HCT116 (cell line): ENCODE data around the gene CCBE1. TPM values are rescaled to one million over a fixed set of nuclear protein-coding genes. Genes with fewer than 3 reads are reported as not detected.

ENCODE experiments used
- ATAC-seq: fragments of 200-7000 bp; cut with Tn5 transposase; 2 replicates; pipeline ENCODE4 v1.9.1; 2020; ENCODE audit warnings: mild to moderate bottlenecking, moderate library complexity
- BruUV-seq: library from RNA; stranded (reverse); fragments of 400-500 nt; replicated peaks from 2 replicates; lab custom pipeline; 2021; lab: Mats Ljungman, UMichigan
- CTCF ChIA-PET: fragments of 300-600 bp; sonication (Branson Sonifier 250); formaldehyde crosslinking; loops from one replicate; lab custom pipeline; 2021; ENCODE audit warnings: antibody characterized with exemption; lab: Charles Lee
- POLR2A ChIA-PET: fragments of 300-600, 350-600 bp; sonication (Branson Sonifier 250); formaldehyde crosslinking; loops from one replicate; lab custom pipeline; 2021; ENCODE audit warnings: antibody characterized with exemption; lab: Charles Lee
- RAD21 ChIA-PET, 2 experiments: fragments of 300-600 bp; sonication (Branson Sonifier 250); formaldehyde crosslinking; loops; one replicate each; lab custom pipeline; 2023; ENCODE audit warnings: low total read pairs in 2 of 2; ENCODE audit not compliant: uncharacterized antibody in 2 of 2, unreplicated experiment in 2 of 2, low non-redundant PET in 1 of 2; lab: Charles Lee
- DNase-seq: peaks from one replicate; pipeline ENCODE4 v3.0.0-alpha.2; 2010; ENCODE audit warnings: low read depth, low spot score
- H2AFZ ChIP-seq: fragments of 200-600 bp; shearing (Covaris generic), sonication (generic); 2 replicates; pipeline ENCODE4 v1.6.1; 2017; ENCODE audit warnings: low read depth, mixed run types, mixed read lengths, antibody characterized with exemption, low read length; ENCODE audit not compliant: poor library complexity, severe bottlenecking
- H3K27ac ChIP-seq: 2 replicates; pipeline ENCODE4 v1.5.1; 2012; ENCODE audit warnings: low read depth, low read length
- H3K27me3 ChIP-seq: fragments of 200-600 bp; sonication (generic); 2 replicates; pipeline ENCODE4 v1.6.1; 2016; ENCODE audit warnings: mixed run types, low read length, mixed read lengths; ENCODE audit not compliant: insufficient read depth
- H3K36me3 ChIP-seq, 2 experiments: fragments of 200-500 bp in 1 of 2; fragments of 200-600 bp in 1 of 2; sonication (Bioruptor generic) in 1 of 2; sonication (generic) in 1 of 2; 2 replicates each; pipeline versions ENCODE4 v1.5.1 to v1.6.1; 2014 to 2016; ENCODE audit warnings: low read length in 2 of 2, inconsistent platforms in 1 of 2, mixed read lengths in 1 of 2, mixed run types in 1 of 2; ENCODE audit not compliant: insufficient read depth in 2 of 2, control insufficient read depth in 1 of 2
- H3K4me1 ChIP-seq, 2 experiments: fragments of 200-600 bp in 1 of 2; sonication (generic) in 1 of 2; 2 replicates each; pipeline versions ENCODE4 v1.5.1 to v1.6.1; 2012 to 2017; ENCODE audit warnings: low read length in 2 of 2, inconsistent platforms in 1 of 2, mild to moderate bottlenecking in 1 of 2, mixed read lengths in 1 of 2, mixed run types in 1 of 2, moderate library complexity in 1 of 2; ENCODE audit not compliant: insufficient read depth in 2 of 2, control insufficient read depth in 1 of 2
- H3K4me2 ChIP-seq: fragments of 200-600 bp; sonication (generic); 2 replicates; pipeline ENCODE4 v1.6.1; 2017; ENCODE audit warnings: mixed run types, low read length, mixed read lengths
- H3K4me3 ChIP-seq, 2 experiments: fragments of 200-600 bp in 1 of 2; sonication (generic) in 1 of 2; replicated peaks in 1 of 2; 2 replicates each; pipeline ENCODE4 v1.5.1; 2011 to 2016; ENCODE audit warnings: low read length in 2 of 2, control low read depth in 1 of 2, low read depth in 1 of 2, mild to moderate bottlenecking in 1 of 2, mixed read lengths in 1 of 2, mixed run types in 1 of 2
- H3K79me2 ChIP-seq: fragments of 200-600 bp; sonication (generic); 2 replicates; pipeline ENCODE4 v1.6.1; 2017; ENCODE audit warnings: mild to moderate bottlenecking, mixed run types, low read length, moderate library complexity, mixed read lengths; ENCODE audit not compliant: insufficient read depth
- H3K9ac ChIP-seq: fragments of 200-600 bp; sonication (generic); 2 replicates; pipeline ENCODE4 v1.6.1; 2016; ENCODE audit warnings: low read length, mixed read lengths
- H3K9me2 ChIP-seq: fragments of 200-600 bp; sonication (generic), shearing (Covaris generic); 2 replicates; pipeline ENCODE4 v1.6.1; 2017; ENCODE audit warnings: mixed run types, mild to moderate bottlenecking, moderate library complexity; ENCODE audit not compliant: insufficient read depth
- H3K9me3 ChIP-seq, 2 experiments: fragments of 200-500 bp in 1 of 2; fragments of 200-600 bp in 1 of 2; sonication (Bioruptor generic) in 1 of 2; sonication (generic) in 1 of 2; 2 replicates each; pipeline ENCODE4 v1.6.1; 2014 to 2017; ENCODE audit warnings: low read length in 2 of 2, mixed read lengths in 2 of 2, inconsistent platforms in 1 of 2, low read depth in 1 of 2, mild to moderate bottlenecking in 1 of 2, mixed run types in 1 of 2, moderate library complexity in 1 of 2; ENCODE audit not compliant: control insufficient read depth in 1 of 2, insufficient read depth in 1 of 2
- H4K20me1 ChIP-seq: fragments of 200-600 bp; sonication (generic), shearing (Covaris generic); 2 replicates; pipeline ENCODE4 v1.6.1; 2017; ENCODE audit warnings: mixed run types, mild to moderate bottlenecking, moderate library complexity; ENCODE audit not compliant: insufficient read depth
- CBX3 ChIP-seq: IDR thresholded peaks from 2 replicates; pipeline ENCODE4 v1.6.1; 2012; ENCODE audit warnings: low read depth
- CEBPB ChIP-seq: IDR thresholded peaks from 2 replicates; pipeline ENCODE4 v1.6.1; 2012; ENCODE audit warnings: low read depth
- EGR1 ChIP-seq: IDR thresholded peaks from 2 replicates; pipeline ENCODE4 v1.6.1; 2012; ENCODE audit warnings: low read depth
- ELF1 ChIP-seq: IDR thresholded peaks from 2 replicates; pipeline ENCODE4 v1.6.1; 2012; ENCODE audit warnings: low read depth, borderline replicate concordance
- EZH2 ChIP-seq: fragments of 200-600 bp; sonication (generic); IDR thresholded peaks from 2 replicates; pipeline ENCODE4 v1.6.1; 2017; ENCODE audit warnings: antibody characterized with exemption, mixed run types
- EZH2phosphoT487 ChIP-seq: fragments of 200-600 bp; IDR thresholded peaks from 2 replicates; pipeline ENCODE4 v1.6.1; 2018; ENCODE audit warnings: antibody characterized with exemption, borderline replicate concordance
- FOSL1 ChIP-seq: IDR thresholded peaks from 2 replicates; pipeline ENCODE4 v1.6.1; 2012; ENCODE audit warnings: low read depth
- JUND ChIP-seq: IDR thresholded peaks from 2 replicates; pipeline ENCODE4 v1.6.1; 2012
- POLR2A ChIP-seq: IDR thresholded peaks from 2 replicates; pipeline ENCODE4 v1.7.0; 2011; ENCODE audit warnings: borderline replicate concordance; ENCODE audit not compliant: insufficient read depth, insufficient read length; ENCODE audit errors: extremely low read depth
- POLR2AphosphoS5 ChIP-seq: IDR thresholded peaks from 2 replicates; pipeline ENCODE4 v1.6.1; 2011; ENCODE audit warnings: mild to moderate bottlenecking, low read depth, low read length, moderate library complexity
- RAD21 ChIP-seq: IDR thresholded peaks from 2 replicates; pipeline ENCODE4 v1.6.1; 2012; ENCODE audit warnings: low read depth, mild to moderate bottlenecking
- SP1 ChIP-seq: IDR thresholded peaks from 2 replicates; pipeline ENCODE4 v1.6.1; 2012; ENCODE audit warnings: low read depth
- SRF ChIP-seq: IDR thresholded peaks from 2 replicates; pipeline ENCODE4 v1.6.1; 2012; ENCODE audit warnings: low read depth
- YY1 ChIP-seq: IDR thresholded peaks from 2 replicates; pipeline ENCODE4 v1.6.1; 2011; ENCODE audit warnings: low read length, low read depth, moderate library complexity, mild to moderate bottlenecking; ENCODE audit not compliant: insufficient replicate concordance; ENCODE audit errors: extremely low read depth
- ZNF274 ChIP-seq: fragments of 200-500 bp; sonication (Bioruptor generic); IDR thresholded peaks from 2 replicates; pipeline ENCODE4 v1.6.1; 2014; ENCODE audit warnings: mild to moderate bottlenecking, low read depth, low read length, inconsistent platforms
- intact Hi-C: fragments of 100-400 bp; cut with micrococcal nuclease; formaldehyde crosslinking; loops from 2 replicates; pipeline ENCODE4 v1.10.0; 2022
- total RNA-seq: library from RNA; stranded (reverse); gene quantifications from one replicate; pipeline ENCODE4 v1.2.1, GENCODE V29; 2021; ENCODE audit not compliant: unreplicated experiment
- TF ChIP-seq, protein P1 (sequence below): IDR thresholded peaks from 2 replicates; pipeline ENCODE4 v1.6.1; 2012
- TF ChIP-seq, protein P2 (sequence below): IDR thresholded peaks from 2 replicates; pipeline ENCODE4 v1.6.1; 2012
- TF ChIP-seq, protein P3 (sequence below): IDR thresholded peaks from 2 replicates; pipeline ENCODE4 v1.6.1; 2012; ENCODE audit warnings: low read depth
- TF ChIP-seq, protein P4 (sequence below), 3 experiments: fragments of 200-600 bp in 1 of 3; sonication (generic) in 1 of 3; IDR thresholded peaks in 2 of 3; conservative IDR thresholded peaks in 1 of 3; 2 replicates each; pipeline ENCODE4 v1.5.1; 2012 to 2017; ENCODE audit warnings: low read depth in 2 of 3, low read length in 2 of 3, antibody characterized with exemption in 1 of 3, borderline replicate concordance in 1 of 3, control low read depth in 1 of 3, mild to moderate bottlenecking in 1 of 3, mixed read lengths in 1 of 3, mixed run types in 1 of 3, moderate library complexity in 1 of 3; ENCODE audit not compliant: insufficient read depth in 1 of 3

The CCBE1 gene
- total RNA-seq, 1 experiment from 2014 or later, result 0.84 TPM

DNA sequence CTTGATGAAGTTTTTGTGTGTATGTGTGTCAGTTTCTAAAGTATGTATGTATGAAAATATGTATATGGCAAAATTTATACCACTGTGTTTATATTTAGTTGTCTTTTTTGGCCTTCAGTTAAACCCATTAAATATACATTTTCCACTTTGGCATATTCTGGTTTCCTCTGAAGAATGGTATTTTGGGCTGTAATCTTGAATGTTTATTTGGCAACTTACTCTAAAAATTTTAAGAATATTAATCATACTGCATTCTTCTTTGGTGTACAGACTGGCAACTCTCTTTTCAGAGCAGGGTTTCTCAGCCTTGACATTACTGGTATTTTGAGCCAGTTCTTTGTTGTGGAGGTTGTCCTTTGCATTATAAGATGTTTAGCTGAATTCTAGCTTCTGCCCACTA lies 27.9 kb upstream of the CCBE1 start:
- H3K36me3 ChIP-seq, result no peaks in the 10 kb centered on the region
- ChIA-PET RAD21 (no interaction called here), POLR2A (no interaction called here), CTCF (interaction anchor here (1.5 kb wide), 1 partner anchor 28 kb away, joined by 6 read pairs; the partner anchor contains the start of gene CCBE1)
- ATAC-seq (no peak), DNase-seq (no peak)
- H3K27ac ChIP-seq, result no peak overlapping the region
- no peak overlapping the region for H3K9ac ChIP-seq
- no TSS peak for BruUV-seq
- H3K27me3 ChIP-seq, result peaks cover 1% of the 10 kb centered on the region; the same call in 1 of the 2 replicates
- peaks cover 0 to 14% of the 10 kb centered on the region in 2 experiments; a peak in 2 of 4 replicates for H3K4me1 ChIP-seq
- no peak overlapping the region for H3K4me2 ChIP-seq
- no peaks in the 10 kb centered on the region for H3K9me3 ChIP-seq
- intact Hi-C loops, result no loop called here
- H2AFZ ChIP-seq, result no peak overlapping the region
- no peaks in the 10 kb centered on the region for H3K9me2 ChIP-seq
- H3K4me3 ChIP-seq, result no peak overlapping the region
- TF ChIP-seq, protein P1, sequence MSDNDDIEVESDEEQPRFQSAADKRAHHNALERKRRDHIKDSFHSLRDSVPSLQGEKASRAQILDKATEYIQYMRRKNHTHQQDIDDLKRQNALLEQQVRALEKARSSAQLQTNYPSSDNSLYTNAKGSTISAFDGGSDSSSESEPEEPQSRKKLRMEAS, result no peak
- no peak for TF ChIP-seq CEBPB
- no peak for TF ChIP-seq EZH2phosphoT487
- no peak for TF ChIP-seq CBX3
- no peak for TF ChIP-seq FOSL1
- TF ChIP-seq EGR1, result no peak
- TF ChIP-seq, protein P2, sequence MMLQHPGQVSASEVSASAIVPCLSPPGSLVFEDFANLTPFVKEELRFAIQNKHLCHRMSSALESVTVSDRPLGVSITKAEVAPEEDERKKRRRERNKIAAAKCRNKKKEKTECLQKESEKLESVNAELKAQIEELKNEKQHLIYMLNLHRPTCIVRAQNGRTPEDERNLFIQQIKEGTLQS, result no peak
- TF ChIP-seq, protein P3, sequence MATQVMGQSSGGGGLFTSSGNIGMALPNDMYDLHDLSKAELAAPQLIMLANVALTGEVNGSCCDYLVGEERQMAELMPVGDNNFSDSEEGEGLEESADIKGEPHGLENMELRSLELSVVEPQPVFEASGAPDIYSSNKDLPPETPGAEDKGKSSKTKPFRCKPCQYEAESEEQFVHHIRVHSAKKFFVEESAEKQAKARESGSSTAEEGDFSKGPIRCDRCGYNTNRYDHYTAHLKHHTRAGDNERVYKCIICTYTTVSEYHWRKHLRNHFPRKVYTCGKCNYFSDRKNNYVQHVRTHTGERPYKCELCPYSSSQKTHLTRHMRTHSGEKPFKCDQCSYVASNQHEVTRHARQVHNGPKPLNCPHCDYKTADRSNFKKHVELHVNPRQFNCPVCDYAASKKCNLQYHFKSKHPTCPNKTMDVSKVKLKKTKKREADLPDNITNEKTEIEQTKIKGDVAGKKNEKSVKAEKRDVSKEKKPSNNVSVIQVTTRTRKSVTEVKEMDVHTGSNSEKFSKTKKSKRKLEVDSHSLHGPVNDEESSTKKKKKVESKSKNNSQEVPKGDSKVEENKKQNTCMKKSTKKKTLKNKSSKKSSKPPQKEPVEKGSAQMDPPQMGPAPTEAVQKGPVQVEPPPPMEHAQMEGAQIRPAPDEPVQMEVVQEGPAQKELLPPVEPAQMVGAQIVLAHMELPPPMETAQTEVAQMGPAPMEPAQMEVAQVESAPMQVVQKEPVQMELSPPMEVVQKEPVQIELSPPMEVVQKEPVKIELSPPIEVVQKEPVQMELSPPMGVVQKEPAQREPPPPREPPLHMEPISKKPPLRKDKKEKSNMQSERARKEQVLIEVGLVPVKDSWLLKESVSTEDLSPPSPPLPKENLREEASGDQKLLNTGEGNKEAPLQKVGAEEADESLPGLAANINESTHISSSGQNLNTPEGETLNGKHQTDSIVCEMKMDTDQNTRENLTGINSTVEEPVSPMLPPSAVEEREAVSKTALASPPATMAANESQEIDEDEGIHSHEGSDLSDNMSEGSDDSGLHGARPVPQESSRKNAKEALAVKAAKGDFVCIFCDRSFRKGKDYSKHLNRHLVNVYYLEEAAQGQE, result no peak
- TF ChIP-seq ZNF274, result no peak
- no peak for TF ChIP-seq SRF
- TF ChIP-seq RAD21, result no peak
- TF ChIP-seq JUND, result no peak
- no peak for TF ChIP-seq EZH2
- no peak for TF ChIP-seq ELF1
- TF ChIP-seq, protein P4, sequence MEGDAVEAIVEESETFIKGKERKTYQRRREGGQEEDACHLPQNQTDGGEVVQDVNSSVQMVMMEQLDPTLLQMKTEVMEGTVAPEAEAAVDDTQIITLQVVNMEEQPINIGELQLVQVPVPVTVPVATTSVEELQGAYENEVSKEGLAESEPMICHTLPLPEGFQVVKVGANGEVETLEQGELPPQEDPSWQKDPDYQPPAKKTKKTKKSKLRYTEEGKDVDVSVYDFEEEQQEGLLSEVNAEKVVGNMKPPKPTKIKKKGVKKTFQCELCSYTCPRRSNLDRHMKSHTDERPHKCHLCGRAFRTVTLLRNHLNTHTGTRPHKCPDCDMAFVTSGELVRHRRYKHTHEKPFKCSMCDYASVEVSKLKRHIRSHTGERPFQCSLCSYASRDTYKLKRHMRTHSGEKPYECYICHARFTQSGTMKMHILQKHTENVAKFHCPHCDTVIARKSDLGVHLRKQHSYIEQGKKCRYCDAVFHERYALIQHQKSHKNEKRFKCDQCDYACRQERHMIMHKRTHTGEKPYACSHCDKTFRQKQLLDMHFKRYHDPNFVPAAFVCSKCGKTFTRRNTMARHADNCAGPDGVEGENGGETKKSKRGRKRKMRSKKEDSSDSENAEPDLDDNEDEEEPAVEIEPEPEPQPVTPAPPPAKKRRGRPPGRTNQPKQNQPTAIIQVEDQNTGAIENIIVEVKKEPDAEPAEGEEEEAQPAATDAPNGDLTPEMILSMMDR (IDR thresholded peaks at IDR 0.05 in 2 of 3, conservative IDR thresholded peaks at IDR 0.05 in 1 of 3; ENCODE audit: borderline replicate concordance in 1 of 3, insufficient read depth in 1 of 3, low read depth in 2 of 3, low read length in 2 of 3), result no peak
- TF ChIP-seq POLR2AphosphoS5, result no peak
- TF ChIP-seq SP1, result no peak
- TF ChIP-seq POLR2A, result no peak
- TF ChIP-seq YY1, result no peak
- no peaks in the 10 kb centered on the region for H4K20me1 ChIP-seq
- no peaks in the 10 kb centered on the region for H3K79me2 ChIP-seq
